DMS 273 (cell line): Measurements from ENCODE around the gene SMIM9.
"Not testable (repeated sequence)": the region's sequence is repeated elsewhere in the genome, so short reads cannot be mapped to it uniquely, and the experiment has no call there.

Source experiments
- DNase-seq: peaks from one replicate; lab custom pipeline; 2025; ENCODE audit not compliant: unreplicated experiment; lab: John Stamatoyannopoulos, UW

The SMIM9 gene

DNA sequence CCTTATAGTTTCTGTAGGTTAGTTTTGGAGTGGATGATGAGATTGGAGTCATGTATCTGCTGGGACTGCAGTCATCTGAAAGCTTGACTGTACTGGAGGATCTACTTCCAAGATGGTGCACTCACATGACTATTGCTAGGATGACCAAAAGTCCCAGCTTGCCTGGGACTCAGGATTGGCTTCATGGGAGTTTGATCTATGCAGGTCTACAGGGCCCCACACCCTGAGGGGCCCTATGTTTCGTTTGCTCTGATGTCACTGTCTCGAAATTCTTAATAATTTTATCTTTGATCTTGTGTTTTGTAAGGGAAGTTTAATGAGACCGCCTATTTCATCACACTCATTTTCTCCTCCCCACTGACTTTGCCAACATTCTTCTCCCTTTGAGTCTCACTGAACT, at the start of gene SMIM9:
Gene SMIM9 (minus strand): TSS at position 101 of the 400 bp plus-strand sequence. CDS start 3,806 bp downstream, outside the sequence.
- DNase-seq, result no peak

DNA sequence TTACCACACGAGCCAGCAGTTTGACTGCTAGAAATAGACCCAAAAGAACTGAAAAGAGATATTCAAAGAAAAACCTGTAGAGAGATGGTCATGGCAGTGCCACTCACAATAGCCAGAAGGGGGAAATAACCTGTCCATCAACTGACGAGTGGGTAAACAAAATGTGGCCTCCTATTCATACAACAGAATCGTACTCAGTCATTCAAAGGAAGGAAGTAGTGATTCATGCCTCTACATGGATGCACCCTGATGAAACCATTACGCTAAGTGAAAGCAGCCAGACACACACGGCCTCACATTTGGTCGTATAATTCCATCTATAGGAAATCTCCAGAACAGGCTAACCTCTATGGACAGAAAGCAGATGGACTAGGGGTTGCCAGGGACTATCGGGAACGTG, 49.6 kb upstream of the SMIM9 start:
- DNase-seq, result not testable (repeated sequence)

DNA sequence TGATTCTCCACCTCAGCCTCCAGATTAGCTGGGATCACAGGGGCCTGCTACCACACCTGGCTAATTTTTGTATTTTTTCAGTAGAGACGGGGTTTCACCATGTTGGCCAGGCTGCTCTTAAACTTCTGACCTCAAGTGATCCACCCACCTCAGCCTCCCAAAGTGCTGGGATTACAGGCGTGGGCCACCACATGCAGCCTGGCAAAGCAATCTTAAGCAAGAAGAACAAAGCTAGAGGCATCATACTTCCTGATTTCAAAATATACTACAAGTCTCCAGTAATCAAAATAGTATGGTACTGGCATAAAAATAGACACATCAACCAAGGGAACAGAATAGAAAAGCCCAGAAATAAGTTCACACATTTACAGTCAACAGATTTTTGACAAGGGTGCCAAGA, 38.9 kb upstream of the SMIM9 start:
- DNase-seq, result no peak

DNA sequence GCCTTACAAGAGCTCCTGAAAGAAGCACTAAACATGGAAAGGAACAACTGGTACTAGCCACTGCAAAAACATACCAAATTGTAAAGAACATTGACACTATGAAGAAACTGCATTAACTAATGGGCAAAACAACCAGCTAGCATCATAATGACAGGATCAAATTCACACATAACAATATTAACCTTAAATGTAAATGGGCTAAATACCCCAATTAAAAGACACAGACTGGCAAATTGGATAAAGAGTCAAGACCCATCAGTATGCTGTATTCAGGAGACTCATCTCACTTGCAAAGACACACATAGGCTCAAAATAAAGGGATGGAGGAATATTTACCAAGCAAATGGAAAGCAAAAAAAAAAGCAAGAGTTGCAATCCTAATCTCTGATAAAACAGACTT, 34.1 kb upstream of the SMIM9 start:
- DNase-seq, result not testable (repeated sequence)

DNA sequence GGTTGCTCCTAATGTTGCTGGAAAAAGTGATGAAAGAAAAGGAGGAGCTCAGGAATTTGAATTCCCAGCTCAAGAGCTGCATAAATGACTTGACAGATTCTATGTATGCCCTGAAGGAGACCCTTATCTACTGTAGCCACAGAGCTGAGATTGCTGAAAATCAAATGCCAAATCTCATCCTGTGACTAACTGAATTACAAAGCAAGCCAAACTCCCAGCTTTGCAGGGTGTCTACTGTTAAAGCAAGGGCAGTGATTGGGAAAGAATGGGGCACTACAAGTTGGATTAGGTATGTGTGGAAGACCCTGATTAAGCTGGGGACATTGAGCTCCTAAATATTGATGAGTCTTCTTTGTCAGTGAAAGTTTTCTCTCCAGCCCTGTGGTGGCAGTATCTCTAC, 20.8 kb upstream of the SMIM9 start:
- DNase-seq, result no peak

DNA sequence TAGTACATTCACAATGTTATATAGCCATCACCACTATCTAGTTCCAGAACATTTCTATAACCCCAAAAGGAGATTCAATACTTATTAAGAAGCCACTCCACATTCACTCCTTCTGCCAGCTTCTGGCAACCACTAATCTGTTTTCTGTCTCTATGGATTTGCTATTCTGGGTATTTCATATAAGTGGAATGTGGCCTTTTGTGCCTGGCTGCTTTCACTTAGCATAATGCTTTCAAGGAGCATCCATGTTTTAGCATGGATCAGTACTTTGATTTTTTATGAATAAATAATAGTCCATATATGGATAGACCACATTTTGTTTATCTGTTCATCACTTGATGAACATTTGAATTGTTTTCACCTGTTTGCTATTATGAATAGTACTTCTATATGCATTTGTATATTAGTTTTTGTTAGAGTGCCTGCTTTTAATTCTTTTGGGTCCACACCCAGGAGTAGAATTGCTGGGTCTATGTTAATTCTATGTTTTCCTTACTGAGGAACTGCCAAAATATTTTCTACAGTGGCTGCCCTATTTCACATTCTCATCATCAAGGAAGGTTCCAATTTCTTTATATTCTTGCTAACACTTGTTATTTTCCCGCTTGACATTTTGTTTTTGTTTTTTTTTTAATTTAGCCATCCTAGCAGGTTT, 16.6 kb upstream of the SMIM9 start:
- no peak for DNase-seq

DNA sequence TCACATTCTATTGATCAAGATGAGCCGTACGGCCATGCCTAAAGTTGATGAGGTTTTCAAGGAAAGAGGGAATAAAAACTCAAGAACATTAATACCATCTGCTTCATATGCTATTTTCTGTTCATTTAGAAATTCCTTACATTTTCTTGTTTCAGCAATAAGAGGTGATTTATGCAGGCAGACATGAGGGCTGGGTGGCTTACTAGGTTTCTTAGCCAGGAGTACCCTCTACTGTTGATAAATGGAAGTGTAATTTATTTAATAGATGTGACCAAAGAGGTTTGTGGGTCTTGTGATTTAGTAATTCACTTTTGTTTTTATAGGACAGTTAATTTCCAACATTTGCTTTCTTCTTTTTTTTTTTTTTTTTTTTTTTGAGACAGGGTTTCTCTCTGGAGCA, 6.4 kb upstream of the SMIM9 start:
- peak; percentile 72 for DNase-seq

DNA sequence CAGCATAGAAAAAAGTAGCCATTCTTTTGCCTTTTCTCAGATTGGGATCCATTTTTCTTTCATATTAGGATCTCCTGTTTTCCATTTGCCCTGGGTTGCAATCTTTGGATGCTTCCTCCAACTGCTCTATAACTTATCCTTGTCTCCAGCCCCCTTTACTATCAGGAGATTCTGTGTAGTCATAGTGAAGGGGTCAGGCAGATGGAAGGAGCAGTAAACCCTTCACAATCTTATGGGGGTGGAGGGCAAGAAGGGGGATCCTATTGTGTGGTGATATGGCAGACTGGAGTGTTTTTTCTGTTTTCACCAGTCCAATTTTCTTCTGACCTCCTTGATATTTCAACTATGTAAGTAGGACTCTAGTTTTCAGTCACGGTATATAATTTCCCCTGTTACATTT, 1.7 kb upstream of the SMIM9 start:
- no peak for DNase-seq

DNA sequence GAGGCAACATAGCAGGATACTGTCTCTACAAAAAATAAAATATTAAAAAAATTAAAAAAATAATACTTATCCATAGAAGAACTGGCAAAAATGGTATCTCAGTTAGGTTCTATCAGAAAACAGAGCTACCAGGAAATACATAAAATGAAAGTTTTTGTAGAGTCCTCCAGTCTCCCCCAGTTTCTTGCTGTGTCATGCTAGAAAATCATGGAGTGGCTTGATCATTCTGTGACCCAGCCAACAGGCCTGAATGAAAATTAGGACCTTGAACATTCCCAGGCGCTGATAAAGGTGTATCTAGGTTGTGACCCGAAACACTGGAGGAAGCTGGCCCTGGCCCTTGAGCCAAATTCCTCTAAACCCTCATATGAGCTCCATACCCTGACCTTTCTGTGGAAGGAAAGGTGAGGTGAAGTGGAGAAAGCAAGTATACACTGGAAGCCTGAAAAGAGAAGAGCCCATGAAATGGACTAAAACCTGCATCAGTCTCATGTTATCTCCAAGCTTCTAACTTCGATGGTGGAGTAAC, 652 bp downstream of the SMIM9 start:
- DNase-seq, result no peak

DNA sequence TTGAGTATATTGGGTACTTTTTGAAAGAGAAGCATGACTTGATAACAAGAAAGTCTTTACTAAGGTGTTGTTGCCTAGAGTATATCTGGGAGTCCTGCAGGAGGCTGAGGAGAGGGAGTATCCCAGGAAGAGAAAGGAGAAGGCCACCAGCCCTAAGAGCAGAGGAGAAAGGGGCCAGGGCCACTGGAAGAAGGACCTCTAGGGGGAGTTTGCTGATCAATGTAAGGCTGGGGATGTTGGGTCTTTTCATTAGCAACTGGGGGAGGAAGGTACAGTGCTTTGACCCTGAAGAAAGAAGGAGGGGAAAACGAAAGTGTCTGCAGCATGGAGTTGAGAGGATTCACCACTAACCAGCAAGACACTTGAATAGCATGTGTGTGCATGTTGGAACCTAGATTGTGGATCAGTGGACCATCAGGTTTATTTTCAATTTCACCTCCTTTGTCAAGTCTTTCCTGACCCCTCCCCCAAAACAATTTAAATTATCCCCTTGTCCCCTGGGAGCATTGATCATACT, 4.5 kb downstream of the SMIM9 start:
- no peak for DNase-seq

DNA sequence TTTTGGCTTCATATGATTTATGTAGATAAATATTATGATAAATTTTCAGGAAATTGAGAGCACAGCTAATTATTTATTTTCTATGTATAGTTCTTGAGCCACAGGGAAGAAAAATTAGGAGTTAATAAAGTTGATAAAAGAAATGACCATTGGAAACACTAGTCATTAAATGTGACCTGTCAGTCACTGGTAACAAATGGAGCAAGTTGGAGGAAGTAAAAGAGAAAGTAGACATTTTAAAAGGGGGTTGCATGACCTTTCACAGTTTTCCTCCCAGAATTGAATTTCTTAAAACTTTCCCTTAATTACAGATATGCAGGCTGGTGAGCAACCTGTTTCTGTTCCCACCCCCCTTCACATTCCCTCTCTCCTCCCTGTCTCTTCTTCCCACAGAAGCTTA, 5.3 kb downstream of the SMIM9 start:
- no peak for DNase-seq

DNA sequence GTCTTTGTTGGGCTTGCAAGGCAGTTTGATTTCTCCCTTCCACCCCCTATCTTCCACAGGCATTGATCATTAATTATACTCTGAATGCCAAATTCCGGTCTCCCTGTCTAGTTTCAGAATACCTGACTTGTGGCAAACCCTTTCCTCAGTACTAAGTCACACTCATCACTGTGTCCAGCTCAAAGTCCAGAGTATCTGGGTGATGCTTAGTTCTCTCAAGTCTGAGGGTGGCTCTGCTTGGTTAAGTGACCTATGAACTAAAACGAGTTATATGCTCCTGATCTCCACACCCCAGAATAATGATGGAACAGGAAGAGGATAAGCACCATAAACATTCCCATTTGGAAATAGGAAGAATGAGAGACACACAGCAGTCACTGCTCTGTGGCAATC, 6.5 kb downstream of the SMIM9 start:
- DNase-seq, result no peak

DNA sequence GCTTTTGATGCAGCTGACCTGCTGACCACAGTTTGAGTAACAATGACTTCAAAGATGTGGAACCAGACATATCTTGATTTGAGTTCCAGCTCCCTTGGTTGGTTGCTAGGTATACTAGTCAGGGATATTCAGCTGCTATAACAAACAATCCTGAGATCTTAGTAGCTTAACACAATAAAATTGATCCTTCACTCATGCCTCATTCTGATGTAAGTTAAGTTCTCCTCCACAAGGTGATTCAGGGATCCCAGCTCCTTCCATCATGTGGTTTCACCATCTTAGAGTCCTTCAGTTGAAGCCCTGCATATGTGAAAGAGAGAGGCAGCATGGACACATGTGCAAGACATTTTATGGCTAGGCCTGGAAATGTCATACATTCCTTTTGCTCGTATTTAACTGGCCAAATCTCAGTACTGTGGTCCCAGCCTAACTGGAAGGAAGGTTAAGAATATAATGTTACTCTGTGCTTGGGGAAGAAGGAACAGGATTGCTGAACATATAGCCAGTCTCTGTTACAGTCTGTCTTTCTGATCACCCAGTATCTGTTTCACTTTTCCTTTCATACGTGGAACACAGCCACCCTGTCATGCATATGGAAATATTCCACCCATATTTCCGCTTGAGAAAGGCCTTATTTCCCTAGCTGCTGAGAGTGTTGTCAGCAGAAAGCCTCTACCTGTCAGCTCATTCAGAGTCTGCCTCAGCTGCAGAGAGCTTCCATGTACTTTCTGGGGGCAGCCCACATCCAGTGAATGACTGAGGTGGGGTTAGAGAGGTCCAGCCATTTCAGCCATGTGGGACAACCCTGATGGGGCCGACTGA, 7.1 kb downstream of the SMIM9 start:
- DNase-seq, result no peak

DNA sequence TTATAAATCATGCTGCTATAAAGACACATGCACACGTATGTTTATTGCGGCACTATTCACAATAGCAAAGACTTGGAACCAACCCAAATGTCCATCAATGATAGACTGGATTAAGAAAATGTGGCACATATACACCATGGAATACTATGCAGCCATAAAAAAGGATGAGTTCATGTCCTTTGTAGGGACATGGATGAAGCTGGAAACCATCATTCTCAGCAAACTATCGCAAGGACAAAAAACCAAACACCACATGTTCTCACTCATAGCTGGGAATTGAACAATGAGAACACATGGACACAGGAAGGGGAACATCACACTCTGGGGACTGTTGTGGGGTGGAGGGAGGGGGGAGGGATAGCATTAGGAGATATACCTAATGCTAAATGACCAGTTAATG, 8.9 kb downstream of the SMIM9 start:
- DNase-seq, result not testable (repeated sequence)

DNA sequence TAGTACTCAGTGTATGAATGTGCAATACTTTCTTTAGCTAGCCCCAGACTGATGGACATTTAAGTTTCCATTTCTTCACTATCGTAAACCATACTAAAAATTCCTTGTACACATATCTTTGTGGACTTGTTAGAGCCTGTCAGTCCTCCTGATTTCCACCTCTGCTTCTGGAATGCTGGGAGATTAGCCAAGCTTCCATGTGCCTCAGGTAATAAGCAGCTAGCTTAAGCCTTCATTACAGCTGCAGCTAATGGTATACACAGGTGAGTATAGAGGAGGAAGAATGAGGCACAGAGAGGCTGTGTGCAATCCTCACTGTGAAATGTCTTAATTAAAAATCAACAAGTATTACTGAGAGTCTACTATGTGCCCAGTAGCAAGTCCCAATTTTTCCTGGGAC, 9.8 kb downstream of the SMIM9 start:
- DNase-seq, result no peak

DNA sequence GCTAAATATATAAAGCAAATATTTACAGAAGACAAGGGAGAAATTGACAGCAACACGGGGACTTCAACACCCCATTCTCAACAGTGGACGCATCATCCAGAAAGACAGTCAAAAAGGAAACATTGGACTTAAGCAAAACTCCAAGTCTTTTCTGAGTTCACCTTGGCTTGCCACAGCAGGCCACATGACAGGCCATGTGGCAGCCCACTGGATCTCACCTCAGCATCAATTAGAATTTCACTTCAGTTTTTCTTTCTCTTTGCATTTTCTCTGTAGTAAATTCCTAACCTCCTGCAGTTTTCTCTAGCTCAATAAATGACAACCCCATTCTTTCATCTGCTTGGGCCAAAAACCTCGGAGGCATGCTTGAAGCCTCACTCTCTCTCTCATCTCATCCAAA, 12.4 kb downstream of the SMIM9 start:
- DNase-seq, result no peak

DNA sequence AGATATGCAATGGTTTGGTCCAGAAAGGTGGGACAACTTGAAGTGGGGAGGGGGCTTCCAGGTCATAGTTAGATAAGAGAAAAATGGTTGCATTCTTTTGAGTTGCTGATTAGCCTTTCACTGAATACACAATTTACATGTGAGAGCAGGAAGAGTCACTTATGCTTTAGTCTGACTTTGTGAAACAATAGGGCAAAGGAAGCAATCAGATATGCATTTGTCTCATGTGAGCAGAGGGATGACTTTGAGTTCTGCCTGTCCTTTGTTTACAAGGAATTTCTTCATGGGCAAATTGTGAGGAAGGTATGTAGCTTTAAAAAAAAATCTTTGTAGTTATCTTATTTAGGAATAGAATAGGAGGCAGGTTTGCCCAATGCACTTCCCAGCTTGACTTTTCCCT, 12.9 kb downstream of the SMIM9 start:
- DNase-seq, result no peak

DNA sequence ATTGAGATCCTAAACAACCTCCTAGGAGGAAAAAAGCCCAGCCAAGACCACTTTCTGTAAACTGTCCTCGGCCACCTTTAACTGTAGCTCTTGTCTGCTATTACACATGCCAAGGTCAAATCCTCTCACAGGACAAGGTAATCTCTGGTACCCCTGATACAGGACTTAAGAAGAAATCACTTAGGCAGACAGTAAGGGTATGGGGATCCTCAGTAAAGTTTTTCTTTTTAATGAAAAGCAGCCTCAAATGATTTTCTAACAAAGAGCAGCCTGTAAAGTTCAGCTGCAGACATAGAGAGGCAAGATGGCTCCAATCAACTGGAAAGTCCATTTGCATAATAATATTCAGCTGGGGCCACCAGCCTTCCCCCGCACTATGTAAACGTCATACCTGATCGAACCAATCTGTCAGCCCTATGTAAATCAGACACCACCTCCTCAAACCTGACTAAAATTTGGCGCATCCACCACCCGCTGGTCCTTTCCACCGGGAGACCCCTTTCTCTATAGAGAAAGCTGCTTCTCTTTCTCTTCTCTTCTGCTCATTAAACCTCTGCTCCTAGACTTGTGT, 14.6 kb downstream of the SMIM9 start:
- DNase-seq, result peak; percentile 21

DNA sequence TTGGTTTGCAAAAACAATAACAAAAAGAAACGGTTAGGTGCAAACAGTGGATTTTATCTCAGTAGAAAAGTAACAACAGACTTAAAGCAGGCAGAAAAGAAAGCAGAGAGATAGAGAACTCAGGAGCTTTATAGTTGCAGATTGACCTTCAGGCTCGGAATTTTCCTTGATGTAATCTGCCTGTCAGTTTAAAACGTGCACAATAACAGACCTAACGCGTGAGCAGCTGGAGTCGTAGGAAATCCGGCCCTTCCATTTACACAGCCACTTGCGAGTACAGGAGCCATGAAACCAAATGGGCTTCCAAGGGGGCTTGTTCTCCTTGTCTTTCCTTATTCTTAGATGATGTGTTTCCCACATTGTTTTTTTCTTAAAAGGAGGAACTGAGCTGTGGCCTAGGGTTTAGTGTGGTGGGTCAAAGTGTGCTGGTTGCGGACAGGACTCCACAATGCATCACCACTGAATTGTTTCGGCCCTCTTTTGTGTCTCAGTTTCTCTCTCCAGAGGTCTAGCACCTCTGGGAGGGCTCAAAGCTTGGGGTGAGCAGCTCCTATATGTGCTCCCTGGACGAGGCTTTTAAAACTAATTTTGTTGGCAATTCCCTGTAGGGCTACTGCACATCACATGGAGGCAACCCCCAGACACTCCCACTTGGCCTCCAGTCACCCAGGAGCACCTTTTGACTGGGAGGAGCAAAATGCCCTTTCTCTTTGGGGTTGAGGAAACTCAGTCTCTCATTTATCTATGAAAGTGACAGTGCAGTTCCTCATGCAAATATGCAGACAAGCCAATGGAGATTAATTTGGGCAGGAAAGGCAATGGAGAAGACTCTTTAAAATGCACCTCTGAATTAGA, 15.3 kb downstream of the SMIM9 start:
- DNase-seq, result no peak

DNA sequence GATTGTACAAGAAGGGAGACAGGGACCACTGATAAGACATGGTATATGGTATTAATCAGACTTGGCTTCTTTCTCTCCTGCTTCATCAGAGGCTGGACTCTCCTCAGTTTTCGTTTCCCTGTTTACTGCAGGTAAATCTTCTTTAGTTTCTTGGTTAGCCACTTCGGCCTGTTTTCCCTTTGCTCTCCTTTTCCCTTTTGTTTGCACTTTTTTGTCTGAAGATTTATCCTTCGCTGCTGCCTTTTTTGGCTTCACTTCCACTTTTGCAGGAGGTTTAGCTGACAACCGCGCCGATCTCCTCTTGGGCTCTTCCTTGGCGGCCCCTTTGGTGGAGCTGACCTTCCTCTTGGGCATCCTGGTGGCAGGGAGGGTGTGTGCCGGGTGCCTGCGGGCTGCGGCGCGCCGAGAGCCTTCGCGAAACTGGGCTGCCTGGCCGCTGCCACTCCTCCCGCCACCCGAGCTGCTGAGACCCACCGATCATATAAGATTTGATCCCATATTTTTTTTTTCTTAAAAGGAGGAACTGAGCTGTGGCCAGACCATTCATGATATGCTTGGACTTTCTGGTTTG, 17.3 kb downstream of the SMIM9 start:
- DNase-seq, result not testable (repeated sequence)
